ENCODE data around the gene KIF6. TPM values are rescaled to one million over a fixed set of nuclear protein-coding genes. Genes with fewer than 3 reads are reported as not detected.

The KIF6 gene
- polyA plus RNA-seq, 3 donors, result not detected

DNA sequence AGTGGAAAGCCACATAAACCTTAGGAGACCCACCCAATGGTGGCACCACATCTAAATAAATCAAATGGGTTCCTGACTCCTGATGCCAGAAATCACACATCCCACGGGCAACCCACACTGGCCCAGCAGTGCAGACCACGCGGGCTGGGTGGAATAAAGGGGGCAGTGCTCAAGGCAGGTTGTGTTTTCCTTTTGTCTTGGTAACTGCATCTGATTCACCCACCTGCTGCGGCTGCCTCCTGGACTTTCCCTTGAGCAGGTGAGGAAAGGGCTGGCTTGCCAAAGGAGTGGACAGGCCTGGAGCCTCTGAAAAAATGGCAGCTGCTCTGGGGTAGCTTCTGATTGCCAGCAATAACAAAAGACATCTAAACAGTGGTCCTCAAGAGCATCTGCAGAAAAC lies 283.2 kb downstream of the KIF6 start:
- no peaks in the 10 kb centered on the region for H3K4me1 ChIP-seq (ENCODE audit: control insufficient read depth in 1 of 2, insufficient read depth in 2 of 2, low read length in 2 of 2)
- no peaks in the 10 kb centered on the region for H3K4me1 Mint-ChIP-seq
- peaks cover 0 to 3% of the 10 kb centered on the region in 2 donors for H3K27me3 ChIP-seq (ENCODE audit: control insufficient read depth in 2 of 2, insufficient read depth in 2 of 2, low read length in 2 of 2)

DNA sequence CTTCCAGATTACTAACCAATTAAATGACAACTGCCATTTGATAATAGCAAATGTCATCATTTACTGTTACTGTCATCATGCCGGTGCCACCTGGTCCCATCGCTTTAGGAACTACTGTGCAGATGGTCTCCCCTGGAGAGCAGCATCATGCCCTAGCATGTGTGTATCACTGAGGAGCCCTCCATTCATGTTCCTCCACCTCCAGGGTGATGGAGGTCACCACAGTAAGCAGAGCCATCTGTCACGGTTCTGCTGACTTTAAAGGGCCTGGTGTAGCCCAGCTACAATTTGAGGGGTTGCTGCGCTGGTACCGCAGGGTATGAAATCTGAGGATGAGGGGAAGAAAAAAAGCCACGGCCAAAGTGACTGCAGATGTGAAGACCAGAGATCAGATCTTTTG lies 283.9 kb downstream of the KIF6 start:
- Mint-ChIP-seq H3K9me3 (peaks cover 0 to 6% (median 0%) of the 10 kb centered on the region in 7 donors), H3K27ac (no peak overlapping the region), H3K36me3 (no peaks in the 10 kb centered on the region), H3K4me1 (no peaks in the 10 kb centered on the region), H3K4me3 (no peak overlapping the region), H3K27me3 (ENCODE audit: low read depth in 3 of 3) (peaks cover 4 to 5% (median 5%) of the 10 kb centered on the region in 3 donors)
- intact Hi-C loops (cut with micrococcal nuclease), result no loop called here
- Histone ChIP-seq H3K4me3 (replicated peaks in 1 of 3; ENCODE audit: low read depth in 2 of 3, low read length in 3 of 3) (no peak overlapping the region), H3K27ac (ENCODE audit: low read depth in 1 of 2, low read length in 2 of 2) (no peak overlapping the region), H3K4me2 (replicated peaks; ENCODE audit: extremely low read depth, low read length, poor library complexity, severe bottlenecking) (no peak overlapping the region), H3K79me2 (ENCODE audit: insufficient read depth, low read length) (no peaks in the 10 kb centered on the region), H3K9me3 (replicated peaks in 1 of 2; ENCODE audit: control insufficient read depth in 1 of 2, insufficient read depth in 1 of 2, low read length in 2 of 2) (no peaks in the 10 kb centered on the region), H4K20me1 (ENCODE audit: insufficient read depth, low read length) (no peaks in the 10 kb centered on the region), H3K4me1 (ENCODE audit: control insufficient read depth in 1 of 2, insufficient read depth in 2 of 2, low read length in 2 of 2) (no peaks in the 10 kb centered on the region), H3K27me3 (ENCODE audit: control insufficient read depth in 2 of 2, insufficient read depth in 2 of 2, low read length in 2 of 2) (peaks cover 0 to 3% of the 10 kb centered on the region in 2 donors), H2AFZ (ENCODE audit: insufficient read depth, low read depth, low read length, poor library complexity, severe bottlenecking) (no peak overlapping the region), H3K36me3 (replicated peaks in 1 of 2; ENCODE audit: control insufficient read depth in 1 of 2, insufficient read depth in 2 of 2, low read length in 2 of 2) (no peaks in the 10 kb centered on the region), H3K9ac (ENCODE audit: insufficient read depth, low read length, poor library complexity, severe bottlenecking) (no peak overlapping the region)
- WGBS (ENCODE audit: insufficient coverage), result 86% methylated on average over 4 of the region's 6 CpGs
- no peak for DNase-seq
- no peak for TF ChIP-seq CTCF (IDR thresholded peaks at IDR 0.05)

More for the DNA sequence above, 283.2 kb downstream of the KIF6 start:
- Mint-ChIP-seq H3K36me3 (no peaks in the 10 kb centered on the region), H3K9me3 (peaks cover 0 to 1% (median 0%) of the 10 kb centered on the region in 7 donors), H3K4me3 (no peak overlapping the region), H3K27me3 (ENCODE audit: low read depth in 3 of 3) (peaks cover 2 to 5% (median 5%) of the 10 kb centered on the region in 3 donors), H3K27ac (no peak overlapping the region)
- no peaks in the 10 kb centered on the region for H3K79me2 ChIP-seq (ENCODE audit: insufficient read depth, low read length)
- H3K9ac ChIP-seq (ENCODE audit: insufficient read depth, low read length, poor library complexity, severe bottlenecking), result no peak overlapping the region
- H2AFZ ChIP-seq (ENCODE audit: insufficient read depth, low read depth, low read length, poor library complexity, severe bottlenecking), result no peak overlapping the region
- H3K36me3 ChIP-seq (replicated peaks in 1 of 2; ENCODE audit: control insufficient read depth in 1 of 2, insufficient read depth in 2 of 2, low read length in 2 of 2), result no peaks in the 10 kb centered on the region
- H3K4me2 ChIP-seq (replicated peaks; ENCODE audit: extremely low read depth, low read length, poor library complexity, severe bottlenecking), result no peak overlapping the region
- intact Hi-C loops (cut with micrococcal nuclease), result no loop called here
- no peak overlapping the region for H3K27ac ChIP-seq (ENCODE audit: low read depth in 1 of 2, low read length in 2 of 2)
- 100% methylated on average over 1 of the region's 4 CpGs for WGBS (ENCODE audit: insufficient coverage)
- no peak for DNase-seq
- H3K4me3 ChIP-seq (replicated peaks in 1 of 3; ENCODE audit: low read depth in 2 of 3, low read length in 3 of 3), result no peak overlapping the region
- no peaks in the 10 kb centered on the region for H3K9me3 ChIP-seq (replicated peaks in 1 of 2; ENCODE audit: control insufficient read depth in 1 of 2, insufficient read depth in 1 of 2, low read length in 2 of 2)
- no peak for TF ChIP-seq CTCF (IDR thresholded peaks at IDR 0.05)
- no peaks in the 10 kb centered on the region for H4K20me1 ChIP-seq (ENCODE audit: insufficient read depth, low read length)

Measured in CD14-positive monocyte (primary cell).